UCSD-AML1 (cell line): ENCODE data around the gene SERTAD3.
"Not testable (repeated sequence)": the region's sequence is repeated elsewhere in the genome, so short reads cannot be mapped to it uniquely, and the experiment has no call there.

ENCODE experiments used
- DNase-seq: peaks from one replicate; lab custom pipeline; 2025; ENCODE audit not compliant: unreplicated experiment; lab: John Stamatoyannopoulos, UW

The SERTAD3 gene

GRCh38 chr19:40411958-40412499, 32.1 kb downstream of the SERTAD3 start:
- no peak for DNase-seq

- DNase-seq = peak; percentile 47
These were observed 32.9 kb downstream of the SERTAD3 start for GRCh38 chr19:40411125-40411842.

GRCh38 chr19:40410030-40410389, 34.1 kb downstream of the SERTAD3 start:
- DNase-seq = no peak

GRCh38 chr19:40408598-40408925, 35.6 kb downstream of the SERTAD3 start:
- not testable (repeated sequence) for DNase-seq

GRCh38 chr19:40407714-40408597, 36.2 kb downstream of the SERTAD3 start:
- no peak for DNase-seq

GRCh38 chr19:40403262-40403984, 40.7 kb downstream of the SERTAD3 start:
- DNase-seq = peak; percentile 92

- no peak for DNase-seq
These were observed 43.6 kb downstream of the SERTAD3 start for GRCh38 chr19:40400559-40400958.

- DNase-seq = no peak
These were observed 45.6 kb downstream of the SERTAD3 start for GRCh38 chr19:40398417-40399131.

- no peak for DNase-seq
These were observed 46.6 kb downstream of the SERTAD3 start for GRCh38 chr19:40397568-40397906.

GRCh38 chr19:40396886-40397567, 47.1 kb downstream of the SERTAD3 start:
- no peak for DNase-seq

GRCh38 chr19:40395956-40396355, 48.2 kb downstream of the SERTAD3 start:
- no peak for DNase-seq

- DNase-seq = no peak
These were observed 49.3 kb downstream of the SERTAD3 start for GRCh38 chr19:40394816-40395210.

- no peak for DNase-seq
These were observed 50.0 kb downstream of the SERTAD3 start for GRCh38 chr19:40393894-40394815.

- DNase-seq = peak; percentile 23
These were observed 51.1 kb downstream of the SERTAD3 start for GRCh38 chr19:40392894-40393517.

GRCh38 chr19:40392123-40392522, 52.0 kb downstream of the SERTAD3 start:
- no peak for DNase-seq
